ENCODE results near the gene HES4. TPM values are rescaled to one million over a fixed set of nuclear protein-coding genes. Genes with fewer than 3 reads are reported as not detected.

The HES4 gene
- polyA plus RNA-seq, 1 of the 3 experiments (the other 2 are of a cell fraction) = 4.7 TPM

DNA sequence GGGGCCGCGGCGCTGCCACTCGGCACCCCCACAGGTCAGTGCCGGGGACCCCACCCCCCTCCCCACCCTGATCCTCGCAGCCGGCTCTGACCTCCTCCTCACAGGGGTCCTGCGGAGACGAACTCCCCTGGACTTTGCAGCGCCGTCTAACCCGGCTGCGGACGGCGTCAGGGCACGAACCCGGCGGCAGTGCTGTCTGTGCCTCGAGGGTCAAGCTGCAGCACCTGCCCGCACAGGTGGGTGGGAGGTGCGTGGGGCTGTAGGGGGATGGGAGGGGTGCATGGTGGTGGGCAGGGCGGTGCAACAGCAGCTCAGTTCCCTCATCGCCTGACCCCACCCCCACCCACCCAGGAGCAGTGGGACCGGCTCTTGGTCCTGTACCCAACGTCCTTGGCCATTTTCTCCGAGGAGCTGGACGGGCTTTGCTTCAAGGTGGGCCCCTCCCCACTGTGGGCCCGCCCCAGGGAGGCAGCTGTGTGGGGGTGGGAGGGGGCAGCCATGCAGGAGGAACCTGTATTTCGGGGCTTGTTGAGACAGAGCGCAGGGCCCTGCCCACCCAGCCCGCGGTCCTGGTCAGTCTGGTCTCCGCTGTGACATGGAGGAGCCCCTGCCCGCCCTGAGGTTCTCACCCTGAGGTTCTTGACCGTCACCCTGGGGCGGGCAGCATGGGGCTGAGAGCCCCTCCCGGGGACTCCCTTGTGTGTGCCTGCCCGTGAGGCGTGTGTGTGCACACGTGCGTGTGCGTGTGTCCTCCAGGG lies 28.7 kb downstream of the HES4 start:
- 26% methylated on average over 9 of the region's 42 CpGs for WGBS (ENCODE audit: low lambda C conversion rate)
- Histone ChIP-seq H3K27me3 (ENCODE audit: insufficient read depth) (no peaks in the 10 kb centered on the region), H3K9me3 (no peaks in the 10 kb centered on the region), H2AFZ (ENCODE audit: low read depth) (no peak overlapping the region), H3K9ac (no peak overlapping the region), H3K27ac (ENCODE audit: low read depth in 2 of 2, low read length in 1 of 2) (no peak overlapping the region), H3K4me3 (ENCODE audit: low read depth in 2 of 2, low read length in 1 of 2) (no peak overlapping the region), H3K4me2 (no peak overlapping the region), H3K36me3 (replicated peaks in 1 of 2; ENCODE audit: control insufficient read depth in 1 of 2, insufficient read depth in 2 of 2, low read length in 1 of 2) (no peaks in the 10 kb centered on the region), H3F3A (replicated peaks; ENCODE audit: insufficient read depth) (peaks cover 3% of the 10 kb centered on the region), H3K9me2 (no peaks in the 10 kb centered on the region), H4K20me1 (ENCODE audit: insufficient read depth) (no peaks in the 10 kb centered on the region), H3K79me2 (ENCODE audit: insufficient read depth) (no peaks in the 10 kb centered on the region), H3K4me1 (ENCODE audit: control insufficient read depth in 1 of 2, insufficient read depth in 2 of 2, low read depth in 1 of 2, low read length in 1 of 2) (peaks cover 0 to 7% of the 10 kb centered on the region in 2 experiments; a peak in 1 of 4 replicates)
- ChIA-PET POLR2A (interaction anchor here (0.6 to 1.0 kb wide), 2 partner anchors 12 to 66 kb away, joined by 4 read pairs; partner anchors contain the start of gene NOC2L), CTCF (interaction anchor here (0.9 to 1.8 kb wide), 7 partner anchors 12 to 101 kb away, joined by 3 to 7 read pairs (median 4); partner anchors contain the start of gene NOC2L)
- no peak for DNase-seq
- TF ChIP-seq NRF1 (IDR thresholded peaks at IDR 0.05; ENCODE audit: low read depth, low read length) = no peak
- TF ChIP-seq FOXJ3 (CRISPR knock-in tag; IDR thresholded peaks at IDR 0.05) = no peak
- no peak for TF ChIP-seq EP300 (IDR thresholded peaks at IDR 0.05; ENCODE audit: borderline replicate concordance in 1 of 2, low read depth in 1 of 2, low read length in 1 of 2)
- TF ChIP-seq ZBTB33 (IDR thresholded peaks at IDR 0.05; ENCODE audit: borderline replicate concordance, low read depth) = no peak
- TF ChIP-seq RCOR1 (IDR thresholded peaks at IDR 0.05; ENCODE audit: low read length) = no peak
- no peak for TF ChIP-seq RAD21 (IDR thresholded peaks at IDR 0.05; ENCODE audit: low read length)
- no peak for TF ChIP-seq ELF1 (IDR thresholded peaks at IDR 0.05)

DNA sequence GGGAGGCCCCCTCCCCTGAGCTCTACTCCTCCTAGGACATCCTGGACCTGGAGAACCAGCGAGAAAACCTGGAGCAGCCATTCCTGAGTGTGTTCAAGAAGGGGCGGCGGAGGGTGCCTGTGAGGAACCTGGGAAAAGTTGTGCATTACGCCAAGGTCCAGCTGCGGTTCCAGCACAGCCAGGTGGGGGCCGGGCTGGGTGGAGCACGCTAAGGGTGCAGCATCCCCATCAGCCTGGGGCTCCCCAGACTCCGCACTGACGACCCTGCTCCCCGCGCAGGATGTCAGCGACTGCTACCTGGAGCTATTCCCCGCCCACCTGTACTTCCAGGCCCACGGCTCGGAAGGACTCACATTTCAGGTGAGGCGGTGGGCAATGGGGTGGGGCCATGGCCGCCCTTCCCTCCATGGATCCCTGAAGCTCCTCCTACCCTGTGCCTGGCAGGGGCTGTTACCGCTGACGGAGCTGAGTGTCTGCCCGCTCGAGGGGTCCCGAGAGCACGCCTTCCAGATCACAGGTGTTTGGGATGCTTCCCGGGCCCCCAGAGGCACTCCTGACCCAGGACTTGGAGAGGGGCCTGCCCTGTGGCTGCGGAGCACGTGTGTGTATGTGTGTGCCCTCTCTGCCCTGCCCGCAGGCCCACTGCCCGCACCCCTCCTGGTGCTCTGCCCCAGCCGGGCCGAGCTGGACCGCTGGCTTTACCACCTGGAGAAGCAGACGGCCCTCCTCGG lies 29.5 kb downstream of the HES4 start:
- H2AFZ ChIP-seq (ENCODE audit: low read depth) = no peak overlapping the region
- TF ChIP-seq, protein P1, sequence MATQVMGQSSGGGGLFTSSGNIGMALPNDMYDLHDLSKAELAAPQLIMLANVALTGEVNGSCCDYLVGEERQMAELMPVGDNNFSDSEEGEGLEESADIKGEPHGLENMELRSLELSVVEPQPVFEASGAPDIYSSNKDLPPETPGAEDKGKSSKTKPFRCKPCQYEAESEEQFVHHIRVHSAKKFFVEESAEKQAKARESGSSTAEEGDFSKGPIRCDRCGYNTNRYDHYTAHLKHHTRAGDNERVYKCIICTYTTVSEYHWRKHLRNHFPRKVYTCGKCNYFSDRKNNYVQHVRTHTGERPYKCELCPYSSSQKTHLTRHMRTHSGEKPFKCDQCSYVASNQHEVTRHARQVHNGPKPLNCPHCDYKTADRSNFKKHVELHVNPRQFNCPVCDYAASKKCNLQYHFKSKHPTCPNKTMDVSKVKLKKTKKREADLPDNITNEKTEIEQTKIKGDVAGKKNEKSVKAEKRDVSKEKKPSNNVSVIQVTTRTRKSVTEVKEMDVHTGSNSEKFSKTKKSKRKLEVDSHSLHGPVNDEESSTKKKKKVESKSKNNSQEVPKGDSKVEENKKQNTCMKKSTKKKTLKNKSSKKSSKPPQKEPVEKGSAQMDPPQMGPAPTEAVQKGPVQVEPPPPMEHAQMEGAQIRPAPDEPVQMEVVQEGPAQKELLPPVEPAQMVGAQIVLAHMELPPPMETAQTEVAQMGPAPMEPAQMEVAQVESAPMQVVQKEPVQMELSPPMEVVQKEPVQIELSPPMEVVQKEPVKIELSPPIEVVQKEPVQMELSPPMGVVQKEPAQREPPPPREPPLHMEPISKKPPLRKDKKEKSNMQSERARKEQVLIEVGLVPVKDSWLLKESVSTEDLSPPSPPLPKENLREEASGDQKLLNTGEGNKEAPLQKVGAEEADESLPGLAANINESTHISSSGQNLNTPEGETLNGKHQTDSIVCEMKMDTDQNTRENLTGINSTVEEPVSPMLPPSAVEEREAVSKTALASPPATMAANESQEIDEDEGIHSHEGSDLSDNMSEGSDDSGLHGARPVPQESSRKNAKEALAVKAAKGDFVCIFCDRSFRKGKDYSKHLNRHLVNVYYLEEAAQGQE (IDR thresholded peaks at IDR 0.05; ENCODE audit: low read depth, low read length) = no peak
- no peak overlapping the region for H3K9ac ChIP-seq
- POLR2A ChIA-PET = interaction anchor here (0.6 to 1.0 kb wide), 2 partner anchors 11 to 66 kb away, joined by 4 read pairs; partner anchors contain the start of gene NOC2L
- H3K79me2 ChIP-seq (ENCODE audit: insufficient read depth) = no peaks in the 10 kb centered on the region
- no peaks in the 10 kb centered on the region for H3K9me3 ChIP-seq
- peaks cover 0 to 1% of the 10 kb centered on the region in 2 experiments; a peak in 1 of 4 replicates for H3K4me1 ChIP-seq (ENCODE audit: control insufficient read depth in 1 of 2, insufficient read depth in 2 of 2, low read depth in 1 of 2, low read length in 1 of 2)
- no peak for DNase-seq
- H3K4me3 ChIP-seq (ENCODE audit: low read depth in 2 of 2, low read length in 1 of 2) = no peak overlapping the region
- H3K9me2 ChIP-seq = no peaks in the 10 kb centered on the region
- H4K20me1 ChIP-seq (ENCODE audit: insufficient read depth) = no peaks in the 10 kb centered on the region
- no peak overlapping the region for H3K27ac ChIP-seq (ENCODE audit: low read depth in 2 of 2, low read length in 1 of 2)
- no peaks in the 10 kb centered on the region for H3K27me3 ChIP-seq (ENCODE audit: insufficient read depth)
- H3K36me3 ChIP-seq (replicated peaks in 1 of 2; ENCODE audit: control insufficient read depth in 1 of 2, insufficient read depth in 2 of 2, low read length in 1 of 2) = no peaks in the 10 kb centered on the region
- H3K4me2 ChIP-seq = no peak overlapping the region
- WGBS (ENCODE audit: low lambda C conversion rate) = 40% methylated on average over 1 of the region's 33 CpGs
- CTCF ChIA-PET = interaction anchor here (0.9 to 1.8 kb wide), 6 partner anchors 11 to 101 kb away, joined by 3 to 5 read pairs (median 4); partner anchors contain the start of gene NOC2L
- no peaks in the 10 kb centered on the region for H3F3A ChIP-seq (replicated peaks; ENCODE audit: insufficient read depth)
